Measurements from ENCODE around the gene LGI4.

DNA sequence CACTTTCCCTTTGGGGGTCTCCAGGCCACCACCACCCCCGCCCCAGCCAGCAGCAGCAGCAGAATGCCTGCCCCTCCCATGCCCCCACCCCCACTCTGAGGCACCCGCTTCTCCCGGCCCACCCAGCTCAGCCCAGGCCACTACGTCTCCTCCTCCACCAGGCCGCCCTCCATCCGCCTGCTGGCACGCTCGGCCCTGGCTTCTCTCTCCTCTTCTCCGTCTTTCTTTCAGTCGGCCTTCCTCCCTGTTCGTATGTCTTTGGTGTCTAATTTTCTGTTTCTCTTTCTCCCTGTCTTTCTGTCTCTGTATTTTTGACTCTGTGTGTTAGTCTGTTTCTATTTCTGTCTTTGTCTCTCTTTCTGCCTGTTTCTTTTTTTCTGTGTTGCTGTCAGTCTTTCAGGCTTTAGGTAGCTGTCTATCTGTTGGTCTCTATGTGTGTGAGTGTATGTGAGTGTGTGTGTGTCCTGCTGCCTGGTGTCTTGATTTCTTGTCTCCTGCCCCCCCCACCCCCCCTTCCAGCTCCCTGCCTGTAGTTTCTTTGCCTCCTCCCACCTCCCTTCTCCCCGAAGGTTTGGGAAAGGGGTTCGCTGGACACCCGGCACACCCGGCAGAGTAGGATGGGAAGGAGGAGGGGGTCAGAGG, at the start of gene LGI4:
- TF ChIP-seq, protein P1, sequence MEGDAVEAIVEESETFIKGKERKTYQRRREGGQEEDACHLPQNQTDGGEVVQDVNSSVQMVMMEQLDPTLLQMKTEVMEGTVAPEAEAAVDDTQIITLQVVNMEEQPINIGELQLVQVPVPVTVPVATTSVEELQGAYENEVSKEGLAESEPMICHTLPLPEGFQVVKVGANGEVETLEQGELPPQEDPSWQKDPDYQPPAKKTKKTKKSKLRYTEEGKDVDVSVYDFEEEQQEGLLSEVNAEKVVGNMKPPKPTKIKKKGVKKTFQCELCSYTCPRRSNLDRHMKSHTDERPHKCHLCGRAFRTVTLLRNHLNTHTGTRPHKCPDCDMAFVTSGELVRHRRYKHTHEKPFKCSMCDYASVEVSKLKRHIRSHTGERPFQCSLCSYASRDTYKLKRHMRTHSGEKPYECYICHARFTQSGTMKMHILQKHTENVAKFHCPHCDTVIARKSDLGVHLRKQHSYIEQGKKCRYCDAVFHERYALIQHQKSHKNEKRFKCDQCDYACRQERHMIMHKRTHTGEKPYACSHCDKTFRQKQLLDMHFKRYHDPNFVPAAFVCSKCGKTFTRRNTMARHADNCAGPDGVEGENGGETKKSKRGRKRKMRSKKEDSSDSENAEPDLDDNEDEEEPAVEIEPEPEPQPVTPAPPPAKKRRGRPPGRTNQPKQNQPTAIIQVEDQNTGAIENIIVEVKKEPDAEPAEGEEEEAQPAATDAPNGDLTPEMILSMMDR (IDR thresholded peaks at IDR 0.05), result no peak
- no peak for TF ChIP-seq EP300 (IDR thresholded peaks at IDR 0.05)
